HepG2 (cell line): ENCODE measurements around the gene NLRC5. TPM values are rescaled to one million over a fixed set of nuclear protein-coding genes. Genes with fewer than 3 reads are reported as not detected.

Experiments used
- ATM ChIP-seq: fragments of 450-650 bp; IDR thresholded peaks from 2 replicates; pipeline ENCODE4 v1.7.1; 2017; ENCODE audit warnings: mild to moderate bottlenecking, borderline replicate concordance
- CEBPB ChIP-seq: IDR thresholded peaks from 2 replicates; pipeline ENCODE4 v1.6.1; 2011; ENCODE audit warnings: low read depth, low read length, improper control_type of control experiment, borderline replicate concordance
- CHD4 ChIP-seq: fragments of 200-600 bp; sonication (generic); IDR thresholded peaks from 2 replicates; pipeline ENCODE4 v1.7.0; 2017; ENCODE audit warnings: mild to moderate bottlenecking, low read length, borderline replicate concordance
- DMAP1 ChIP-seq: IDR thresholded peaks from 2 replicates; pipeline ENCODE4 v1.6.1; 2016
- DNMT1 ChIP-seq: sonication (generic); formaldehyde crosslinking; IDR thresholded peaks from 2 replicates; pipeline ENCODE4 v1.5.1; 2020; ENCODE audit warnings: mild to moderate bottlenecking, missing genetic modification reagents
- KLF13 ChIP-seq: sonication (generic); formaldehyde crosslinking; IDR thresholded peaks from 2 replicates; pipeline ENCODE4 v1.4.0; 2020; ENCODE audit warnings: mild to moderate bottlenecking, missing genetic modification reagents
- MYC ChIP-seq: sonication (generic); formaldehyde crosslinking; IDR thresholded peaks from 2 replicates; pipeline ENCODE4 v1.9.0; 2021; ENCODE audit warnings: missing genetic modification reagents, borderline replicate concordance
- PHF21A ChIP-seq: sonication (generic); formaldehyde crosslinking; IDR thresholded peaks from 2 replicates; pipeline ENCODE4 v1.5.0; 2020; ENCODE audit warnings: mild to moderate bottlenecking, missing genetic modification reagents
- RXRB ChIP-seq: IDR thresholded peaks from 2 replicates; pipeline ENCODE4 v1.6.1; 2016; ENCODE audit warnings: borderline replicate concordance, missing genetic modification reagents, missing compliant biosample characterization
- TEAD3 ChIP-seq: optimal IDR thresholded peaks from 2 replicates; pipeline ENCODE3; 2016; ENCODE audit warnings: borderline replicate concordance
- ZBTB7A ChIP-seq: sonication (generic); formaldehyde crosslinking; IDR thresholded peaks from 2 replicates; pipeline ENCODE4 v1.8.0; 2022; ENCODE audit warnings: mild to moderate bottlenecking, missing genetic modification reagents
- ZFYVE20 ChIP-seq: sonication (generic); formaldehyde crosslinking; IDR thresholded peaks from 2 replicates; pipeline ENCODE4 v1.8.0; 2023; ENCODE audit warnings: low read depth, mild to moderate bottlenecking, moderate library complexity, missing genetic modification reagents, borderline replicate concordance
- ZNF124 ChIP-seq: sonication (generic); formaldehyde crosslinking; IDR thresholded peaks from 2 replicates; pipeline ENCODE4 v1.4.0; 2020; ENCODE audit warnings: missing genetic modification reagents
- ZNF430 ChIP-seq: sonication (generic); formaldehyde crosslinking; IDR thresholded peaks from 2 replicates; pipeline ENCODE4 v1.9.0; 2021; ENCODE audit warnings: mild to moderate bottlenecking, missing genetic modification reagents
- ZNF576 ChIP-seq: sonication (generic); formaldehyde crosslinking; IDR thresholded peaks from 2 replicates; pipeline ENCODE4 v1.4.0; 2020; ENCODE audit warnings: mild to moderate bottlenecking, missing genetic modification reagents
- ZNF687 ChIP-seq: sonication (generic); formaldehyde crosslinking; IDR thresholded peaks from 2 replicates; pipeline ENCODE4 v1.5.1; 2020; ENCODE audit warnings: mild to moderate bottlenecking, missing genetic modification reagents, moderate library complexity
- ZNF724P ChIP-seq: sonication (generic); formaldehyde crosslinking; IDR thresholded peaks from 2 replicates; pipeline ENCODE4 v1.8.0; 2022; ENCODE audit warnings: missing genetic modification reagents, borderline replicate concordance
- polyA plus RNA-seq, 8 experiments: library from polyadenylated mRNA; depleted of rRNA in 3 of 8; stranded (reverse) in 7 of 8; unstranded in 1 of 8; fragments of >200 nt; fragmentation: Illumina TruSeq in 4 of 8; extraction: Trizol in 4 of 8; gene quantifications; 2 replicates each; pipeline versions ENCODE4 v1.2.1 to v1.2.3, GENCODE V29; 2011 to 2016; ENCODE audit warnings: low read depth in 4 of 8, missing spikeins in 1 of 8, mixed read lengths in 1 of 8; ENCODE audit not compliant: insufficient read depth in 1 of 8
- total RNA-seq, 5 experiments: library from RNA; depleted of rRNA; stranded (reverse); fragments of >200 nt; fragmentation: Illumina TruSeq; extraction: Trizol; gene quantifications; 2 replicates each; pipeline ENCODE4 v1.2.3, GENCODE V29; 2016; ENCODE audit warnings: low read depth in 1 of 5
- TF ChIP-seq, protein P1 (sequence below): sonication (generic); formaldehyde crosslinking; IDR thresholded peaks from 2 replicates; pipeline ENCODE4 v1.8.1; 2023; ENCODE audit warnings: mild to moderate bottlenecking, inconsistent platforms, moderate library complexity, missing genetic modification reagents, borderline replicate concordance
- TF ChIP-seq, protein P2 (sequence below): sonication (generic); formaldehyde crosslinking; IDR thresholded peaks from 2 replicates; pipeline ENCODE4 v1.8.0; 2022; ENCODE audit warnings: missing genetic modification reagents, low read depth, mild to moderate bottlenecking, borderline replicate concordance
- TF ChIP-seq, protein P3 (sequence below): IDR thresholded peaks from 2 replicates; pipeline ENCODE4 v1.6.1; 2016; ENCODE audit warnings: low read depth, borderline replicate concordance
- TF ChIP-seq, protein P4 (sequence below): sonication (generic); formaldehyde crosslinking; IDR thresholded peaks from 2 replicates; pipeline ENCODE4 v1.5.1; 2020; ENCODE audit warnings: mild to moderate bottlenecking, missing genetic modification reagents, borderline replicate concordance

Gene NLRC5
- total and polyA plus RNA-seq, 2 of the 13 experiments (the other 11 are each of a cell fraction or from before 2014, with no cell fraction given): 6.3 to 12.7 TPM

DNA sequence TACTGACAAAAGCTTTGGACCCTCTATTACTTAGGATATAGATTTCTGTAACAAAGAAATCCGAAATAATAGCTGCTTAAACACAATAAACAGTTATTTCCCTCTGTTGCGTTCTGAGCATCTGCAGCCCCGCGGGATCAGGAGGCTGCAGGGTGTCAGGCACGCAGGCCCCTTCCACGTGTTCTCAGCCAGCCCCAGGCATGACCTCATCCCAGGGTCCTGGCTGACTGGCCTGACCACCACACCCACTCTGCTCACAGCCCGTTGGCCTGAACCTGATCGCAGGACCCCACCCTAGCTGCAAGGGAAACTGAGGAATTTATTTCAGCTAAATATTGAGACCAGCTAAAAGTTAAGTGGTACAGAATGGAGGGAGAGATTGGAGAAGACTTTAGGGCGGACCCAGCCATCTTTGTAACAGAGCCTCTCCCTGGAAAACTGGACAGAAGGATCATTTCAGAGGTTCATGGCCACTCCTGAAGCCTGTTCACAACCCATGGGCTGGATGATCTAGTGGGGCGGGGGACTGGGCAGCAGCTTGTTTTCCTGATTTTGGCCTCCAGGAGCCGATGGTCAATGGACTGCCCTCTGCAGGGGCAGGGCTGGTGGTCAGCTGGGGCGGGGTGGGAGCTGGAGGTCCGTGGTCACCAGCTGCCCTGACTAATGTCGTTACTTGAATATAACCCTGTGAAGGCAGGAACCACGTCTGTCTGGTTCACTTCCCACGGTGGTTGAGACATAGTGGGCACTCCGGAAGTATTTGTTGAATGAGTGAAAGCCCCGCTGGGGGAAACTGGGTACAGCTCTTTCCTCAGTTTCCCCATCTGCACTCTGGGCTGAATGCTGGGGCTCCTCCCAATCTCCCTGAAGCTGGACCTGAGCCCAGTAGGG is 16.7 kb upstream of the NLRC5 start (continued):
- TF ChIP-seq CHD4: no peak
- TF ChIP-seq ZNF576: 0 out of 2 replicates have a peak, but pooled peaks have one; percentile 47
- peak; percentile 18 for TF ChIP-seq TEAD3 (CRISPR knock-in tag)
- 0 out of 2 replicates have a peak, but pooled peaks have one; percentile 9 for TF ChIP-seq DNMT1
- TF ChIP-seq ZBTB7A (CRISPR knock-in tag): peak; percentile 23; the same call in 1 of the 2 replicates
- no peak for TF ChIP-seq ZFYVE20 (CRISPR knock-in tag)
- TF ChIP-seq ZNF430: 0 out of 2 replicates have a peak, but pooled peaks have one; percentile 30
- peak; percentile 52; the same call in 1 of the 2 replicates for TF ChIP-seq MYC (CRISPR knock-in tag)
- TF ChIP-seq PHF21A (CRISPR knock-in tag): no peak
- TF ChIP-seq, protein P1, sequence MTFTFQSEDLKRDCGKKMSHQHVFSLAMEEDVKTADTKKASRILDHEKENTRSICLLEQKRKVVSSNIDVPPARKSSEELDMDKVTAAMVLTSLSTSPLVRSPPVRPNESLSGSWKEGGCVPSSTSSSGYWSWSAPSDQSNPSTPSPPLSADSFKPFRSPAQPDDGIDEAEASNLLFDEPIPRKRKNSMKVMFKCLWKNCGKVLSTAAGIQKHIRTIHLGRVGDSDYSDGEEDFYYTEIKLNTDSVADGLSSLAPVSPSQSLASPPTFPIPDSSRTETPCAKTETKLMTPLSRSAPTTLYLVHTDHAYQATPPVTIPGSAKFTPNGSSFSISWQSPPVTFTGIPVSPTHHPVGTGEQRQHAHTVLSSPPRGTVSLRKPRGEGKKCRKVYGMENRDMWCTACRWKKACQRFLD (CRISPR knock-in tag): no peak
- TF ChIP-seq DMAP1 (CRISPR knock-in tag): peak; percentile 13; the same call in 1 of the 2 replicates
- TF ChIP-seq, protein P2, sequence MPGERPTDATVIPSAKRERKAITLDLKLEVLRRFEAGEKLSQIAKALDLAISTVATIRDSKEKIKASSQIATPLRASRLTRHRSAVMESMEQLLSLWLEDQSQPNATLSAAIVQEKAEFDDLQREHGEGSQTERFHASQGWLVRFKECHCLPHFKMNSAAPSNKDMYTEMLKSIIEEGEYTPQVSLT: peak; percentile 76
- no peak for TF ChIP-seq CEBPB
- TF ChIP-seq, protein P3, sequence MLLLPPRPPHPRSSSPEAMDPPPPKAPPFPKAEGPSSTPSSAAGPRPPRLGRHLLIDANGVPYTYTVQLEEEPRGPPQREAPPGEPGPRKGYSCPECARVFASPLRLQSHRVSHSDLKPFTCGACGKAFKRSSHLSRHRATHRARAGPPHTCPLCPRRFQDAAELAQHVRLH (CRISPR knock-in tag): 0 out of 2 replicates have a peak, but pooled peaks have one; percentile 2
- peak; percentile 27; the same call in 1 of the 2 replicates for TF ChIP-seq RXRB
- TF ChIP-seq ZNF687 (CRISPR knock-in tag): peak; percentile 82
- TF ChIP-seq ZNF724P: peak; percentile 48; the same call in 1 of the 2 replicates
- TF ChIP-seq ZNF124 (CRISPR knock-in tag): 0 out of 2 replicates have a peak, but pooled peaks have one; percentile 17
- TF ChIP-seq ATM: no peak
- TF ChIP-seq KLF13 (CRISPR knock-in tag): no peak
- TF ChIP-seq, protein P4, sequence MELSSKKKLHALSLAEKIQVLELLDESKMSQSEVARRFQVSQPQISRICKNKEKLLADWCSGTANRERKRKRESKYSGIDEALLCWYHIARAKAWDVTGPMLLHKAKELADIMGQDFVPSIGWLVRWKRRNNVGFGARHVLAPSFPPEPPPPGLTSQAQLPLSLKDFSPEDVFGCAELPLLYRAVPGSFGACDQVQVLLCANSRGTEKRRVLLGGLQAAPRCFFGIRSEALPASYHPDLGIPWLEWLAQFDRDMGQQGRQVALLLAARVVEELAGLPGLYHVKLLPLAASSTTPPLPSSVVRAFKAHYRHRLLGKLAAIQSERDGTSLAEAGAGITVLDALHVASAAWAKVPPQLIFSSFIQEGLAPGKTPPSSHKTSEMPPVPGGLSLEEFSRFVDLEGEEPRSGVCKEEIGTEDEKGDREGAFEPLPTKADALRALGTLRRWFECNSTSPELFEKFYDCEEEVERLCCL (CRISPR knock-in tag): no peak
